H9 (cell line): ENCODE results near the gene MRAP. TPM values are rescaled to one million over a fixed set of nuclear protein-coding genes. Genes with fewer than 3 reads are reported as not detected.

Experiments used
- DNase-seq: peaks from one replicate; pipeline ENCODE4 v3.0.0-alpha.2; 2017
- H2AFZ ChIP-seq: one replicate; pipeline ENCODE4 v1.6.1; 2013; ENCODE audit warnings: mild to moderate bottlenecking, low read length, control low read depth, moderate library complexity
- H2AK5ac ChIP-seq: 2 replicates; pipeline ENCODE4 v1.6.1; 2013; ENCODE audit warnings: low read length, control low read depth, mixed read lengths; ENCODE audit not compliant: insufficient read length
- H2BK120ac ChIP-seq: one replicate; pipeline ENCODE4 v1.6.1; 2013; ENCODE audit warnings: low read depth, mild to moderate bottlenecking, low read length, control low read depth, inconsistent platforms; ENCODE audit not compliant: poor library complexity, severe bottlenecking
- H2BK12ac ChIP-seq: 2 replicates; pipeline ENCODE4 v1.6.1; 2013; ENCODE audit warnings: low read length, control low read depth, mixed read lengths, low read depth; ENCODE audit not compliant: insufficient read length
- H2BK15ac ChIP-seq: 2 replicates; pipeline ENCODE4 v1.6.1; 2013; ENCODE audit warnings: low read depth, low read length, control low read depth
- H2BK20ac ChIP-seq: one replicate; pipeline ENCODE4 v1.6.1; 2013; ENCODE audit warnings: low read depth, mild to moderate bottlenecking, low read length, control low read depth, inconsistent platforms; ENCODE audit not compliant: poor library complexity, severe bottlenecking
- H2BK5ac ChIP-seq: 2 replicates; pipeline ENCODE4 v1.6.1; 2013; ENCODE audit warnings: low read length, control low read depth, mixed read lengths; ENCODE audit not compliant: insufficient read length
- H3K14ac ChIP-seq: 2 replicates; pipeline ENCODE4 v1.6.1; 2013; ENCODE audit warnings: low read length, control low read depth; ENCODE audit not compliant: insufficient read depth
- H3K18ac ChIP-seq: 2 replicates; pipeline ENCODE4 v1.6.1; 2013; ENCODE audit warnings: low read depth, mild to moderate bottlenecking, mixed read lengths, low read length, control low read depth; ENCODE audit not compliant: insufficient read length
- H3K23ac ChIP-seq: 2 replicates; pipeline ENCODE4 v1.6.1; 2013; ENCODE audit warnings: low read length, control low read depth, mixed read lengths, low read depth; ENCODE audit not compliant: insufficient read length
- H3K23me2 ChIP-seq: 2 replicates; pipeline ENCODE4 v1.6.1; 2013; ENCODE audit warnings: low read depth, mild to moderate bottlenecking, mixed read lengths, low read length, control low read depth; ENCODE audit not compliant: insufficient read length, poor library complexity, severe bottlenecking
- H3K27ac ChIP-seq: 2 replicates; pipeline ENCODE4 v1.5.1; 2013; ENCODE audit warnings: low read length, control low read depth, mixed read lengths, low read depth; ENCODE audit not compliant: insufficient read length
- H3K27me3 ChIP-seq: 2 replicates; pipeline ENCODE4 v1.6.1; 2013; ENCODE audit warnings: low read length, control low read depth, inconsistent platforms; ENCODE audit not compliant: insufficient read depth
- H3K4ac ChIP-seq: 2 replicates; pipeline ENCODE4 v1.6.1; 2013; ENCODE audit warnings: low read depth, mild to moderate bottlenecking, control low read depth, inconsistent platforms, low read length, moderate library complexity
- H3K4me1 ChIP-seq: 2 replicates; pipeline ENCODE4 v1.6.1; 2013; ENCODE audit warnings: low read length, control low read depth, inconsistent platforms; ENCODE audit not compliant: insufficient read depth
- H3K4me2 ChIP-seq: 2 replicates; pipeline ENCODE4 v1.6.1; 2013; ENCODE audit warnings: low read length, control low read depth, mixed read lengths; ENCODE audit not compliant: insufficient read length, insufficient read depth
- H3K56ac ChIP-seq: 2 replicates; pipeline ENCODE4 v1.6.1; 2013; ENCODE audit warnings: low read depth, mild to moderate bottlenecking, mixed read lengths, low read length, control low read depth; ENCODE audit not compliant: insufficient read length
- H3K79me1 ChIP-seq: 2 replicates; pipeline ENCODE4 v1.6.1; 2013; ENCODE audit warnings: low read depth, mild to moderate bottlenecking, moderate library complexity, low read length, control low read depth, inconsistent platforms; ENCODE audit not compliant: insufficient read depth, poor library complexity, severe bottlenecking
- H3K79me2 ChIP-seq: 2 replicates; pipeline ENCODE4 v1.6.1; 2013; ENCODE audit warnings: low read length, control low read depth, inconsistent platforms; ENCODE audit not compliant: insufficient read depth
- H3K9ac ChIP-seq: 2 replicates; pipeline ENCODE4 v1.6.1; 2013; ENCODE audit warnings: low read length, control low read depth, mixed read lengths; ENCODE audit not compliant: insufficient read length; ENCODE audit errors: extremely low read depth
- H3K9me3 ChIP-seq: one replicate; pipeline ENCODE4 v1.6.1; 2013; ENCODE audit warnings: low read depth, low read length, inconsistent platforms; ENCODE audit not compliant: control insufficient read depth
- H3T11ph ChIP-seq: one replicate; pipeline ENCODE4 v1.6.1; 2013; ENCODE audit warnings: mild to moderate bottlenecking, low read length, control low read depth, inconsistent platforms
- H4K20me1 ChIP-seq: one replicate; pipeline ENCODE4 v1.6.1; 2013; ENCODE audit not compliant: control insufficient read depth, insufficient read length, insufficient read depth
- H4K5ac ChIP-seq: 2 replicates; pipeline ENCODE4 v1.6.1; 2013; ENCODE audit warnings: low read depth, mild to moderate bottlenecking, mixed read lengths, low read length, control low read depth; ENCODE audit not compliant: insufficient read length
- H4K8ac ChIP-seq: replicated peaks from 2 replicates; pipeline ENCODE4 v1.6.1; 2013; ENCODE audit warnings: low read length, control low read depth, mixed read lengths, low read depth; ENCODE audit not compliant: insufficient read length
- H4K91ac ChIP-seq: 2 replicates; pipeline ENCODE4 v1.6.1; 2013; ENCODE audit warnings: low read depth, mild to moderate bottlenecking, moderate library complexity, mixed read lengths, low read length, control low read depth; ENCODE audit not compliant: insufficient read length
- H3K27ac Mint-ChIP-seq, 3 experiments: 2 replicates in 2 of 3; 3 replicates in 1 of 3; pipeline ENCODE4 v1.8.0; 2020 to 2021; ENCODE audit warnings: mixed read lengths in 3 of 3, mild to moderate bottlenecking in 1 of 3, moderate library complexity in 1 of 3
- H3K27me3 Mint-ChIP-seq: 2 replicates; pipeline ENCODE4 v1.8.0; 2021; ENCODE audit warnings: low read depth, mild to moderate bottlenecking, moderate library complexity, mixed read lengths
- H3K36me3 Mint-ChIP-seq, 3 experiments: 2 replicates in 2 of 3; 3 replicates in 1 of 3; pipeline ENCODE4 v1.8.0; 2020 to 2021; ENCODE audit warnings: low read depth in 3 of 3, mixed read lengths in 3 of 3; ENCODE audit not compliant: insufficient read depth in 1 of 3
- H3K4me1 Mint-ChIP-seq, 2 experiments: 2 replicates each; pipeline ENCODE4 v1.8.0; 2020; ENCODE audit warnings: mixed read lengths in 2 of 2
- H3K4me3 Mint-ChIP-seq, 2 experiments: 2 replicates in 1 of 2; 3 replicates in 1 of 2; pipeline ENCODE4 v1.8.0; 2020 to 2021; ENCODE audit warnings: mild to moderate bottlenecking in 2 of 2, mixed read lengths in 2 of 2, moderate library complexity in 1 of 2
- H3K9me3 Mint-ChIP-seq, 2 experiments: 2 replicates in 1 of 2; 3 replicates in 1 of 2; pipeline ENCODE4 v1.8.0; 2020; ENCODE audit warnings: mild to moderate bottlenecking in 2 of 2, mixed read lengths in 2 of 2, moderate library complexity in 1 of 2
- WGBS: extraction: QIAGEN DNeasy Blood & Tissue Kit; methylation state at CpG from one replicate; pipeline ENCODE4 v1.1.7; 2013; ENCODE audit warnings: missing lambda C conversion rate, low lambda C conversion rate, mixed read lengths; ENCODE audit not compliant: insufficient read length; ENCODE audit errors: extremely low coverage; 5-methylcytosine and 5-hydroxymethylcytosine counted together
- total RNA-seq: library from RNA; stranded (reverse); gene quantifications from 2 replicates; pipeline ENCODE4 v1.2.1, GENCODE V29; 2021
- TF ChIP-seq, protein P1 (sequence below): fragments of 200-600 bp; sonication (generic); conservative IDR thresholded peaks from 3 replicates; pipeline ENCODE4 v1.8.0; 2021; ENCODE audit warnings: antibody characterized with exemption, mild to moderate bottlenecking

Gene MRAP
- total RNA-seq, 1 experiment from 2014 or later, result not detected

DNA sequence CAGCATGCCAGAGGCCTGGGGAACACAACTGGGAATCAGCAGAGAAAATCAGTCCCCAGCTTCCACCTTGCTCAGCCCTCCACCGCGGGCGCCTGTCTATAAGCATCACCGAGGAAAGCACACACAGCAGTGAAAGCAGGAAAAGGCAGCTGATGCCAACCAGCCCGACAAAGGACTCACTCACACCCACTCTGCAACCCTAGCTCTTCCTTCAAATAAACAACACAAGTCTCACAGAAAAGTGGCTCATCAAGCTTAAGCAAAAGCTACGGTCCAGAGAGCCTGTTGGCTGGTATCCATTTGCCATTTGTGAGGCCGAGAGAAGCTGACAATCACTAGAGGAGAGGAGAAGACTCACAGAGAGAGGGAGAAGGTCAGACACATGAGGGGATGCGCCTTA is 27.1 kb downstream of the MRAP start:
- Histone ChIP-seq H2BK15ac (no peak overlapping the region), H2AFZ (no peak overlapping the region), H2AK5ac (no peak overlapping the region), H3K4ac (no peak overlapping the region), H3K9me3 (no peaks in the 10 kb centered on the region), H2BK5ac (no peak overlapping the region), H2BK120ac (no peak overlapping the region), H3K4me2 (no peak overlapping the region), H2BK12ac (no peak overlapping the region), H3K79me2 (no peaks in the 10 kb centered on the region), H4K5ac (no peak overlapping the region), H3T11ph (no peak overlapping the region), H3K23me2 (no peaks in the 10 kb centered on the region), H3K14ac (no peak overlapping the region), H4K91ac (no peak overlapping the region), H3K79me1 (no peaks in the 10 kb centered on the region), H3K56ac (no peak overlapping the region), H4K8ac (no peak overlapping the region), H3K27me3 (no peaks in the 10 kb centered on the region), H4K20me1 (no peaks in the 10 kb centered on the region), H3K23ac (no peak overlapping the region), H3K18ac (no peak overlapping the region), H3K9ac (no peak overlapping the region), H3K27ac (no peak overlapping the region), H2BK20ac (no peak overlapping the region), H3K4me1 (no peaks in the 10 kb centered on the region)
- Mint-ChIP-seq H3K27ac (no peak overlapping the region), H3K27me3 (no peaks in the 10 kb centered on the region), H3K4me3 (no peak overlapping the region), H3K4me1 (peaks cover 3 to 4% of the 10 kb centered on the region in 2 experiments), H3K36me3 (peaks cover 40 to 86% (median 80%) of the 10 kb centered on the region in 3 experiments), H3K9me3 (no peaks in the 10 kb centered on the region)
- WGBS, result no CpG with 5 or more reads among the region's 8 CpGs
- DNase-seq, result no peak
- TF ChIP-seq, protein P1, sequence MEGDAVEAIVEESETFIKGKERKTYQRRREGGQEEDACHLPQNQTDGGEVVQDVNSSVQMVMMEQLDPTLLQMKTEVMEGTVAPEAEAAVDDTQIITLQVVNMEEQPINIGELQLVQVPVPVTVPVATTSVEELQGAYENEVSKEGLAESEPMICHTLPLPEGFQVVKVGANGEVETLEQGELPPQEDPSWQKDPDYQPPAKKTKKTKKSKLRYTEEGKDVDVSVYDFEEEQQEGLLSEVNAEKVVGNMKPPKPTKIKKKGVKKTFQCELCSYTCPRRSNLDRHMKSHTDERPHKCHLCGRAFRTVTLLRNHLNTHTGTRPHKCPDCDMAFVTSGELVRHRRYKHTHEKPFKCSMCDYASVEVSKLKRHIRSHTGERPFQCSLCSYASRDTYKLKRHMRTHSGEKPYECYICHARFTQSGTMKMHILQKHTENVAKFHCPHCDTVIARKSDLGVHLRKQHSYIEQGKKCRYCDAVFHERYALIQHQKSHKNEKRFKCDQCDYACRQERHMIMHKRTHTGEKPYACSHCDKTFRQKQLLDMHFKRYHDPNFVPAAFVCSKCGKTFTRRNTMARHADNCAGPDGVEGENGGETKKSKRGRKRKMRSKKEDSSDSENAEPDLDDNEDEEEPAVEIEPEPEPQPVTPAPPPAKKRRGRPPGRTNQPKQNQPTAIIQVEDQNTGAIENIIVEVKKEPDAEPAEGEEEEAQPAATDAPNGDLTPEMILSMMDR, result no peak
